Activated naive CD4-positive, alpha-beta T cell treated with anti-CD3 and anti-CD28 coated beads for 36 hours (primary cell): Measurements from ENCODE around the gene PDZRN3. TPM values are rescaled to one million over a fixed set of nuclear protein-coding genes. Genes with fewer than 3 reads are reported as not detected.
"Not testable (repeated sequence)": the region's sequence is repeated elsewhere in the genome, so short reads cannot be mapped to it uniquely, and the experiment has no call there.

Experiments
- CTCF ChIA-PET: fragments of 350-600 bp; sonication (Branson Sonifier 250); formaldehyde crosslinking; loops from one replicate; lab custom pipeline; 2021; ENCODE audit warnings: antibody characterized with exemption; lab: Charles Lee
- DNase-seq: peaks from one replicate; pipeline ENCODE4 v3.0.0-alpha.2; 2020
- H3K27ac Mint-ChIP-seq: one replicate; pipeline ENCODE4 v1.8.0; 2021; ENCODE audit warnings: mild to moderate bottlenecking, mixed read lengths
- H3K27me3 Mint-ChIP-seq: one replicate; pipeline ENCODE4 v1.8.0; 2021; ENCODE audit warnings: low read depth, mixed read lengths
- H3K36me3 Mint-ChIP-seq: one replicate; pipeline ENCODE4 v1.8.0; 2021; ENCODE audit warnings: low read depth, mixed read lengths
- H3K4me1 Mint-ChIP-seq: one replicate; pipeline ENCODE4 v1.8.0; 2021; ENCODE audit warnings: low read depth, mixed read lengths
- H3K4me3 Mint-ChIP-seq: one replicate; pipeline ENCODE4 v1.8.0; 2021; ENCODE audit warnings: mild to moderate bottlenecking, moderate library complexity, mixed read lengths
- H3K9me3 Mint-ChIP-seq: one replicate; pipeline ENCODE4 v1.8.0; 2021; ENCODE audit warnings: mixed read lengths
- intact Hi-C: fragments of 100-400 bp; cut with micrococcal nuclease; formaldehyde crosslinking; loops from one replicate; pipeline ENCODE4 v1.15.1; 2023
- total RNA-seq, 2 experiments: library from RNA; stranded (reverse); gene quantifications; one replicate each; pipeline ENCODE4 v1.2.3, GENCODE V29; 2021

Gene PDZRN3
- total RNA-seq, 2 experiments from 2014 or later, result not detected

DNA sequence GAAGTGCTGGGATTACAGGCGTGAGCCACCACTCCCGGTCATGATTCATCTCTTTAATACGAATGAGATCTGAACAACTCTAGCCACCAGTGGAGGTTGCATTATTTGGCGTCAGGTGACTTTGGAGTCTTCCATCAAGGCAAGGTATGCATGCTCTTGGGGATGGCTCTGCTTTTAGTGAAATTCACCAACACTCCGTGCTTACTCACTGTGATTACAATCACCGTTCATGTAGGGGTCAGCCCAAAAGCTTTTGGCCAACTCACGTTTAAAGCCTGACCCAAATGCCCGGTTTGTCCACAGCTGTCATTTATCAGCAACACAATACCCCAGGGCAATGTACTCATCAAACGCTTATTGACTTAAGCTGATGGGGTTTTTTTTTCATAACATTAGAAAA is 155.4 kb downstream of the PDZRN3 start:
- H3K4me3 Mint-ChIP-seq, result no peak overlapping the region

DNA sequence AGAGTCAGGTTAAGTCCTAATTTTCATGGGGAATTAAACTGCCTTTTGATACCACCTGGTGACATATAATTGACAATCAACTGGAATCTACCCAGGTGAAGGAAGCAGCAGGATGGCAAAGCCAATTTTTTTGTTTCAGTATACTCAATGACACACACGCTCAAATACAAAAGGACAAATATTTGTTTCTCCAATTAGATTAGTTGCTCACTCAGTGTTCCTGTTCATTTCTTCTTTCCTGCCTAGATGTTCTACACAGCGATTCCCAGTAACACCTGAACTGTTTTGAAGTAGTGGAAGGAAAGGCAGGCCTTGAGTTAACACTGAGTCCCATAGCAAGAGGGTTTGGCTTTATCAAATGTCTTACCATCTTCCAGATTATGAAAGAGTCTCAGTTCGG is 157.5 kb downstream of the PDZRN3 start:
- no peak for DNase-seq
- H3K9me3 Mint-ChIP-seq, result no peaks in the 10 kb centered on the region

More for the DNA sequence above, 155.4 kb downstream of the PDZRN3 start:
- peaks cover 11% of the 10 kb centered on the region for H3K27me3 Mint-ChIP-seq
- intact Hi-C loops, result no loop called here
- H3K36me3 Mint-ChIP-seq, result no peaks in the 10 kb centered on the region
- H3K27ac Mint-ChIP-seq, result no peak overlapping the region
- no peaks in the 10 kb centered on the region for H3K4me1 Mint-ChIP-seq
- H3K9me3 Mint-ChIP-seq, result no peaks in the 10 kb centered on the region
- CTCF ChIA-PET, result interaction anchor here (0.6 kb wide), 1 partner anchor 338 kb away, joined by 3 read pairs; no protein-coding TSS in a partner anchor
- no peak for DNase-seq

GRCh38 chr3:73465926-73466325 is 158.8 kb downstream of the PDZRN3 start:
- peaks cover 11% of the 10 kb centered on the region for H3K27me3 Mint-ChIP-seq
- intact Hi-C loops, result no loop called here
- H3K36me3 Mint-ChIP-seq, result no peaks in the 10 kb centered on the region
- no peaks in the 10 kb centered on the region for H3K9me3 Mint-ChIP-seq
- DNase-seq, result no peak
- H3K4me3 Mint-ChIP-seq, result no peak overlapping the region
- H3K27ac Mint-ChIP-seq, result no peak overlapping the region
- CTCF ChIA-PET, result no interaction called here
- H3K4me1 Mint-ChIP-seq, result no peaks in the 10 kb centered on the region

More for the DNA sequence above, 157.5 kb downstream of the PDZRN3 start:
- CTCF ChIA-PET, result no interaction called here
- Mint-ChIP-seq H3K27me3 (peaks cover 10% of the 10 kb centered on the region), H3K4me1 (no peaks in the 10 kb centered on the region), H3K4me3 (no peak overlapping the region), H3K27ac (no peak overlapping the region), H3K36me3 (no peaks in the 10 kb centered on the region)
- intact Hi-C loops, result no loop called here

- CTCF ChIA-PET, result interaction anchor here (0.6 to 0.7 kb wide), 2 partner anchors 107 to 1529 kb away, joined by 3 read pairs; no protein-coding TSS in a partner anchor
- H3K9me3 Mint-ChIP-seq, intact Hi-C loops, H3K36me3 Mint-ChIP-seq, H3K27ac Mint-ChIP-seq, DNase-seq, H3K4me1 Mint-ChIP-seq, H3K4me3 Mint-ChIP-seq: not testable (repeated sequence)
- H3K27me3 Mint-ChIP-seq, result peaks cover 11% of the 10 kb centered on the region
Observed at GRCh38 chr3:73464126-73464525, 160.6 kb downstream of the PDZRN3 start.

DNA sequence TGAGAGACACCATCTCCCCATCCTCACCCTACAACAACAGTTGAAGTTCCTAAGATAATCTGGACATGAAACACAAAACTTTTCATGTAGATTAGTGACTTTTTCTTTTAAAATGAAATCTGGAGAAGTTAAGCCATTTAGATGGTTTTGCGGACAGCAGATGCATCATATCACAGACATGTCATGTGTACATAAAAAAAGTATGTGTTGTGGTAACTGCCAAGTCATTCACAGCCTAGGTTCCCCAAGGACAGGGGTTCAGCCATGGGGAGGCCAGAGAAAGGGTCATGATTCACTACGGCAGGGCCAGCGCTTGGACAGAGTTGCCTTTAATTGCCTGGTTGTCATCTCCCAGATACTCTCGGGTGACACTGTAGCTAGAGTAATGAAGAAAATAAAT is 163.2 kb downstream of the PDZRN3 start:
- DNase-seq, result no peak
- H3K36me3 Mint-ChIP-seq, result no peaks in the 10 kb centered on the region
- no peak overlapping the region for H3K4me3 Mint-ChIP-seq
- H3K27me3 Mint-ChIP-seq, result peaks cover 8% of the 10 kb centered on the region
- H3K27ac Mint-ChIP-seq, result no peak overlapping the region
- CTCF ChIA-PET, result no interaction called here
- intact Hi-C loops, result no loop called here
- no peaks in the 10 kb centered on the region for H3K4me1 Mint-ChIP-seq
- no peaks in the 10 kb centered on the region for H3K9me3 Mint-ChIP-seq

- Mint-ChIP-seq H3K4me3 (no peak overlapping the region), H3K4me1 (no peaks in the 10 kb centered on the region), H3K9me3 (no peaks in the 10 kb centered on the region), H3K27ac (no peak overlapping the region), H3K27me3 (peaks cover 8% of the 10 kb centered on the region), H3K36me3 (no peaks in the 10 kb centered on the region)
- no peak for DNase-seq
- intact Hi-C loops, result no loop called here
- CTCF ChIA-PET, result no interaction called here
Observed at GRCh38 chr3:73459711-73460110, 165.0 kb downstream of the PDZRN3 start.

DNA sequence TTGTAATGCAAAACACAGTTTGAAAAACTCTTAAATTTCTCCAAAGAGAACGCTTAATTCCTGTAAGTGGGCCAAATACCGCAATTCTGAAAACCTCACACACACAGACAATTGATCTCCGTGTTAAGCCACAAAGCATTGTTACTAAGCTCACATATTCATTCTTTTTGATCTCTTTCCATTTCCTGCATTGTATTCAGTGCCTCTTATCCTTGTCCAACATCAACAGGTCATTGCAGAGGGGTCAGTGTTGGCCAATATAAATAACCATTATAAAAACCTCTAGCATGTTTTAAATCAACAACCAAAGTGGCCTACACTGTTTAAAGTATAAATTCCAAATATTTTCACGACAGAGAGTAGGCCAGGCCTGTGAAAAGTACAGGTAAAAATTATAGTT is 171.1 kb downstream of the PDZRN3 start:
- no peak overlapping the region for H3K4me3 Mint-ChIP-seq
- CTCF ChIA-PET, result no interaction called here
- no peaks in the 10 kb centered on the region for H3K27me3 Mint-ChIP-seq
- no peaks in the 10 kb centered on the region for H3K9me3 Mint-ChIP-seq
- H3K36me3 Mint-ChIP-seq, result no peaks in the 10 kb centered on the region
- H3K27ac Mint-ChIP-seq, result no peak overlapping the region
- DNase-seq, result no peak
- intact Hi-C loops, result loop anchor here (2.0 kb wide), 1 partner anchor 49 kb away; no protein-coding TSS in a partner anchor
- no peaks in the 10 kb centered on the region for H3K4me1 Mint-ChIP-seq

DNA sequence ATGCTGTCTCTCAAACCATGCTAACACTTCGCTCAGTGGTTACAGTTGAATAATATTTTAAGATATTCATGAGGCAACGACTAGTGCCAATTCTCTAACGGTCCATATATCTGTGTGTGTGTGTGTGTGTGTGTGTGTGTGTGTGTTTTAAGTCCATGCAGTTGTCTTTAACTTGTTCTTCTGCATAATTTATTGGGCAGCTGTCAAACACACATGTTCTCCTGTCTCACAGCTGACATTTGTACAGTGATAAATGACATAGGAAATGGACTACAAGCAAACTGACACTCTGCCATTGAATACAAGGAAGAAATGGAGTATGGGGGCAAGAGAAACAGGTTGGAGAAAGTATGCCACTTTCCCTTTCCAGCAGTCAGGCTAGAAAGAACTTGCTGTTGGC is 172.0 kb downstream of the PDZRN3 start:
- CTCF ChIA-PET, result no interaction called here
- no peak for DNase-seq
- Mint-ChIP-seq H3K9me3 (no peaks in the 10 kb centered on the region), H3K27me3 (no peaks in the 10 kb centered on the region), H3K27ac (no peak overlapping the region), H3K36me3 (no peaks in the 10 kb centered on the region), H3K4me3 (no peak overlapping the region), H3K4me1 (no peaks in the 10 kb centered on the region)
- intact Hi-C loops, result no loop called here

DNA sequence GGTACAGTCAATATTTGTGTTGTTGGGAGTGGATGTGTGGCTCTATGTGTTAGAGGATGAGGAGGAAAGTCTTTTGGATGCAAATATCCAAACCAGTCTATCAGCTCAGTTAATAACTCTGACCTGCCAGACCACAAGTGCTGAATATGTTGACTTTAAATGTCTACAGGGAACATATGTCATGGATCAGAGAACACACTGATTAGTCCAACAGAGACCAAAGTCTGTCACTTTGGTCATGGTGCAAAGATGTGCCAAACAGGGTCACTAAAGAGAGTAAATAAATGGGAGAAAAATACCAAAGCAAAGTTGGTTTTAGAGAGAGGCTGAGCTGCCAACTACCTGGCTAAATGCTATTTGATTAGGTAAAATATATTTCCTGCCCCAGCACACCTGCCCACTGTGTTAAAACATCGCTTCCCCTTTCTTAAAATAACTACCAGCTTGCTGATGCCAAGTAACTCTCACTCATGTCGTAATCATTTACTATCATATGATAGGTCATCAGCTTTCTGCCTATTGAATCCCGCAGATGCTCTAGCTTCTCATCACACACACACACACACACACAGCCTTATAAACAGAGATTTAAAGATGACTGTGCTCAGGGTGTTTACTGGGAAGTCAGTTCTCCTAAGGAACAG is 173.3 kb downstream of the PDZRN3 start:
- no peak overlapping the region for H3K4me3 Mint-ChIP-seq
- H3K27ac Mint-ChIP-seq, result no peak overlapping the region
- no peaks in the 10 kb centered on the region for H3K27me3 Mint-ChIP-seq
- intact Hi-C loops, result no loop called here
- CTCF ChIA-PET, result no interaction called here
- no peaks in the 10 kb centered on the region for H3K9me3 Mint-ChIP-seq
- H3K36me3 Mint-ChIP-seq, result no peaks in the 10 kb centered on the region
- no peak for DNase-seq
- H3K4me1 Mint-ChIP-seq, result no peaks in the 10 kb centered on the region

DNA sequence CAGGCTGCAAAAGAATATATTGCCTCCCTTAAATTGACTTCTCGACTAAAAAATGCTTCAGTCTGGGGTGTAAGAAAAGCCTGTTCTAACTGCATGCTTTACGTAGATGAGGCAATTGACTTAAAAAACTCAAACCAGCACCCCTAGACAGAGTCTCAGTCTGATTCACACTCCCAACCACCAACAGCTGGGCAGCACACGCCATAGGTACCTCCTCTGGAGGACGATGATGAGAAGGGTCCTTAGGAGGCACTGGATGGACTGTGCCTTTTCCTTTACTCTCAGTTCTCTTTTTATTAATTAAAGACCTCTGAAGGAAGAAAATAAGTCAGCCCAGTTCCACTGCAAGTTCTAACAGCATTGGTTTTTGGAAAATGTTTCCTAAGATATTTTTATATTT is 175.0 kb downstream of the PDZRN3 start:
- Mint-ChIP-seq H3K36me3 (no peaks in the 10 kb centered on the region), H3K27ac (no peak overlapping the region), H3K9me3 (no peaks in the 10 kb centered on the region), H3K27me3 (no peaks in the 10 kb centered on the region), H3K4me1 (no peaks in the 10 kb centered on the region), H3K4me3 (no peak overlapping the region)
- intact Hi-C loops, result no loop called here
- no peak for DNase-seq
- CTCF ChIA-PET, result no interaction called here

DNA sequence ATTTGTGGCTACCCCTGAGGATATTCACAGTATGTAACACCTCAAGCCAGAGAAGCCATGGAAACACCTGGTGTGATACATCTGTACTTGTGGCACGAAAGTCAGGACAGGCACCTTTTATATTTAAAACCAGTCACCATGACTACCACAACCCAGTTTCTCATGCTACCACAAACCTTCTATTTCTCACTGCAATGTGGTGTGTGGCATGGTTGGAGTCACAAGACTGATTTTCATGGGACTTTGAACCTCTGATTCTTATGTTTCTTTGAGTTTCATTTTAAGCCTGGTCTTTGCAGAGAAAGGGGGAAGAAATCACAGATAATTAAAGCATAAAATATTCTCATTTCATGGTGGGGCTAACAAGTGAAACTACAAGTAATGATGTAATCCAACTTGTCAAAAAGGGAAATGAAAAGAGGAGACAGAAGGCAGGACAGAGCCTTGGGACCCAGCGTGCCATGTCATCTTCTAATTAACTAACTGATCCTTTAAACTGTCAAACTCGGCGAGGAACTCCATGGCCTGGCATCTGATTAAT is 175.9 kb downstream of the PDZRN3 start:
- no peaks in the 10 kb centered on the region for H3K4me1 Mint-ChIP-seq

GRCh38 chr3:73448041-73448440 is 176.7 kb downstream of the PDZRN3 start:
- CTCF ChIA-PET, result no interaction called here
- intact Hi-C loops, result no loop called here
- no peaks in the 10 kb centered on the region for H3K9me3 Mint-ChIP-seq
- no peak for DNase-seq
- H3K36me3 Mint-ChIP-seq, result no peaks in the 10 kb centered on the region
- H3K4me1 Mint-ChIP-seq, result no peaks in the 10 kb centered on the region
- H3K4me3 Mint-ChIP-seq, result no peak overlapping the region
- no peaks in the 10 kb centered on the region for H3K27me3 Mint-ChIP-seq
- no peak overlapping the region for H3K27ac Mint-ChIP-seq

More for the DNA sequence above, 175.9 kb downstream of the PDZRN3 start:
- Mint-ChIP-seq H3K36me3 (no peaks in the 10 kb centered on the region), H3K9me3 (no peaks in the 10 kb centered on the region), H3K4me3 (no peak overlapping the region), H3K27me3 (no peaks in the 10 kb centered on the region), H3K27ac (no peak overlapping the region)
- intact Hi-C loops, result no loop called here
- CTCF ChIA-PET, result no interaction called here
- DNase-seq, result no peak

GRCh38 chr3:73447111-73447510 is 177.6 kb downstream of the PDZRN3 start:
- H3K9me3 Mint-ChIP-seq, result no peaks in the 10 kb centered on the region
- H3K36me3 Mint-ChIP-seq, result no peaks in the 10 kb centered on the region
- no peaks in the 10 kb centered on the region for H3K27me3 Mint-ChIP-seq
- H3K27ac Mint-ChIP-seq, result no peak overlapping the region
- DNase-seq, result no peak
- H3K4me1 Mint-ChIP-seq, result no peaks in the 10 kb centered on the region
- no peak overlapping the region for H3K4me3 Mint-ChIP-seq
- intact Hi-C loops, result no loop called here
- CTCF ChIA-PET, result no interaction called here
